Parathyroid adenoma (tissue), 2 donors: Measurements from ENCODE around the gene FBP1.

Experiments used
- H2AFZ ChIP-seq: fragments of 300-600 bp; sonication (generic); one replicate; pipeline ENCODE4 v1.7.0; 2017; ENCODE audit warnings: antibody characterized with exemption, mild to moderate bottlenecking
- H3K27ac ChIP-seq: fragments of 300-600 bp; sonication (generic); one replicate; pipeline ENCODE4 v1.7.0; 2017
- H3K27me3 ChIP-seq: fragments of 300-600 bp; sonication (generic); one replicate; pipeline ENCODE4 v1.7.0; 2017; ENCODE audit warnings: low read length; ENCODE audit not compliant: control insufficient read depth, insufficient read depth
- H3K36me3 ChIP-seq: fragments of 300-600 bp; sonication (generic); one replicate; pipeline ENCODE4 v1.7.0; 2017; ENCODE audit warnings: low read length; ENCODE audit not compliant: control insufficient read depth, insufficient read depth
- H3K4me1 ChIP-seq: fragments of 300-600 bp; sonication (generic); one replicate; pipeline ENCODE4 v1.7.0; 2017; ENCODE audit warnings: control low read depth
- H3K4me2 ChIP-seq: fragments of 300-600 bp; sonication (generic); one replicate; pipeline ENCODE4 v1.7.0; 2017; ENCODE audit warnings: low read length
- H3K4me3 ChIP-seq: fragments of 300-600 bp; sonication (generic); one replicate; pipeline ENCODE4 v1.7.0; 2017; ENCODE audit warnings: low read depth, low read length
- H3K79me2 ChIP-seq: fragments of 300-600 bp; sonication (generic); one replicate; pipeline ENCODE4 v1.7.0; 2017; ENCODE audit warnings: control low read depth
- H3K9ac ChIP-seq: fragments of 300-600 bp; sonication (generic); one replicate; pipeline ENCODE4 v1.7.0; 2017; ENCODE audit warnings: mild to moderate bottlenecking
- H3K9me3 ChIP-seq: fragments of 300-600 bp; sonication (generic); one replicate; pipeline ENCODE4 v1.7.0; 2017; ENCODE audit warnings: low read length; ENCODE audit not compliant: control insufficient read depth
- CTCF ChIP-seq: fragments of 300-600 bp; sonication (generic); IDR thresholded peaks from one replicate; pipeline ENCODE4 v1.7.0; 2017; ENCODE audit warnings: antibody characterized with exemption, mild to moderate bottlenecking
- donor health status: primary hyperparathyroidism.

The FBP1 gene

GRCh38 chr9:94680621-94681020 lies 41.3 kb upstream of the FBP1 start:
- no peak overlapping the region for H3K27ac ChIP-seq
- H3K9me3 ChIP-seq: no peaks in the 10 kb centered on the region
- H3K9ac ChIP-seq: no peak overlapping the region
- no peak overlapping the region for H2AFZ ChIP-seq
- H3K4me2 ChIP-seq: no peak overlapping the region
- H3K4me3 ChIP-seq: no peak overlapping the region
- H3K36me3 ChIP-seq: no peaks in the 10 kb centered on the region
- no peaks in the 10 kb centered on the region for H3K4me1 ChIP-seq
- H3K79me2 ChIP-seq: no peaks in the 10 kb centered on the region
- no peaks in the 10 kb centered on the region for H3K27me3 ChIP-seq
- no peak for TF ChIP-seq CTCF

GRCh38 chr9:94680020-94680419 lies 40.7 kb upstream of the FBP1 start:
- no peak for TF ChIP-seq CTCF
- Histone ChIP-seq H3K4me2 (no peak overlapping the region), H3K79me2 (no peaks in the 10 kb centered on the region), H3K36me3 (no peaks in the 10 kb centered on the region), H3K27ac (no peak overlapping the region), H3K27me3 (no peaks in the 10 kb centered on the region), H3K4me3 (no peak overlapping the region), H2AFZ (no peak overlapping the region), H3K9me3 (no peaks in the 10 kb centered on the region), H3K9ac (no peak overlapping the region), H3K4me1 (no peaks in the 10 kb centered on the region)

GRCh38 chr9:94679587-94679986 lies 40.3 kb upstream of the FBP1 start:
- no peak overlapping the region for H2AFZ ChIP-seq
- H3K4me2 ChIP-seq: no peak overlapping the region
- no peaks in the 10 kb centered on the region for H3K27me3 ChIP-seq
- no peaks in the 10 kb centered on the region for H3K4me1 ChIP-seq
- no peak for TF ChIP-seq CTCF
- no peak overlapping the region for H3K9ac ChIP-seq
- no peaks in the 10 kb centered on the region for H3K9me3 ChIP-seq
- H3K36me3 ChIP-seq: no peaks in the 10 kb centered on the region
- no peak overlapping the region for H3K27ac ChIP-seq
- no peak overlapping the region for H3K4me3 ChIP-seq
- no peaks in the 10 kb centered on the region for H3K79me2 ChIP-seq

- no peaks in the 10 kb centered on the region for H3K4me1 ChIP-seq
- H3K9me3 ChIP-seq: no peaks in the 10 kb centered on the region
- TF ChIP-seq CTCF: no peak
Observed at GRCh38 chr9:94677929-94678328, 38.6 kb upstream of the FBP1 start.

GRCh38 chr9:94676446-94677131 lies 37.3 kb upstream of the FBP1 start:
- Histone ChIP-seq H3K9ac (no peak overlapping the region), H3K4me3 (no peak overlapping the region), H2AFZ (no peak overlapping the region), H3K27ac (no peak overlapping the region), H3K79me2 (no peaks in the 10 kb centered on the region), H3K9me3 (no peaks in the 10 kb centered on the region), H3K4me2 (no peak overlapping the region), H3K36me3 (no peaks in the 10 kb centered on the region), H3K27me3 (no peaks in the 10 kb centered on the region), H3K4me1 (no peaks in the 10 kb centered on the region)
- TF ChIP-seq CTCF: no peak

More at GRCh38 chr9:94677929-94678328, 38.6 kb upstream of the FBP1 start:
- H3K4me2 ChIP-seq: no peak overlapping the region
- no peaks in the 10 kb centered on the region for H3K27me3 ChIP-seq
- no peaks in the 10 kb centered on the region for H3K79me2 ChIP-seq
- H2AFZ ChIP-seq: no peak overlapping the region
- H3K9ac ChIP-seq: no peak overlapping the region
- no peak overlapping the region for H3K4me3 ChIP-seq
- H3K36me3 ChIP-seq: no peaks in the 10 kb centered on the region
- no peak overlapping the region for H3K27ac ChIP-seq
